ENCODE measurements around the gene PRKAR1B.
A peak's percentile ranks its signal among the peaks of the same experiment; 100 is the strongest.

Gene PRKAR1B

GRCh38 chr7:514242-514641 is 212.8 kb downstream of the PRKAR1B start:
- no peak for TF ChIP-seq TCF12 (IDR thresholded peaks at IDR 0.05; ENCODE audit: low read depth)
- no peak for TF ChIP-seq ZBTB7A (IDR thresholded peaks at IDR 0.05; ENCODE audit: low read depth)
- no peak for TF ChIP-seq YY1 (IDR thresholded peaks at IDR 0.05; ENCODE audit: low read depth)
- TF ChIP-seq TAF1 (IDR thresholded peaks at IDR 0.05; ENCODE audit: low read depth) = no peak
- TF ChIP-seq REST (IDR thresholded peaks at IDR 0.05; ENCODE audit: low read depth) = no peak
- TF ChIP-seq USF1 (IDR thresholded peaks at IDR 0.05) = no peak
- TF ChIP-seq MAX (IDR thresholded peaks at IDR 0.05) = no peak
- TF ChIP-seq RAD21 (IDR thresholded peaks at IDR 0.05; ENCODE audit: low read depth) = no peak
- TF ChIP-seq CREB1 (IDR thresholded peaks at IDR 0.05; ENCODE audit: low read depth) = no peak
- TF ChIP-seq FOXM1 (IDR thresholded peaks at IDR 0.05; ENCODE audit: borderline replicate concordance, low read depth) = no peak
- TF ChIP-seq EGR1 (IDR thresholded peaks at IDR 0.05) = no peak
- no peak for TF ChIP-seq TEAD4 (IDR thresholded peaks at IDR 0.05)
- no peak for TF ChIP-seq NFIC (IDR thresholded peaks at IDR 0.05)

GRCh38 chr7:513521-514166 is 213.4 kb downstream of the PRKAR1B start:
- TF ChIP-seq USF1 (IDR thresholded peaks at IDR 0.05) (no peak), FOXM1 (IDR thresholded peaks at IDR 0.05; ENCODE audit: borderline replicate concordance, low read depth) (no peak), MAX (IDR thresholded peaks at IDR 0.05) (no peak)

GRCh38 chr7:512541-513311 is 214.4 kb downstream of the PRKAR1B start:
- TF ChIP-seq MAX (IDR thresholded peaks at IDR 0.05) (no peak), FOXM1 (IDR thresholded peaks at IDR 0.05; ENCODE audit: borderline replicate concordance, low read depth) (no peak), USF1 (IDR thresholded peaks at IDR 0.05) (0 out of 2 replicates have a peak, but pooled peaks have one; percentile 13), NFIC (IDR thresholded peaks at IDR 0.05) (0 out of 2 replicates have a peak, but pooled peaks have one; percentile 15)

GRCh38 chr7:512146-512510 is 215.0 kb downstream of the PRKAR1B start:
- TF ChIP-seq RAD21 (IDR thresholded peaks at IDR 0.05; ENCODE audit: low read depth) = no peak
- TF ChIP-seq FOXM1 (IDR thresholded peaks at IDR 0.05; ENCODE audit: borderline replicate concordance, low read depth) = no peak
- TF ChIP-seq NFIC (IDR thresholded peaks at IDR 0.05) = no peak
- TF ChIP-seq MAX (IDR thresholded peaks at IDR 0.05) = no peak
- no peak for TF ChIP-seq EGR1 (IDR thresholded peaks at IDR 0.05)
- TF ChIP-seq ZBTB7A (IDR thresholded peaks at IDR 0.05; ENCODE audit: low read depth) = no peak
- no peak for TF ChIP-seq TCF12 (IDR thresholded peaks at IDR 0.05; ENCODE audit: low read depth)
- no peak for TF ChIP-seq CEBPB (IDR thresholded peaks at IDR 0.05)

- TF ChIP-seq USF1 (IDR thresholded peaks at IDR 0.05) = no peak
- TF ChIP-seq TEAD4 (IDR thresholded peaks at IDR 0.05) = no peak
- TF ChIP-seq TCF12 (IDR thresholded peaks at IDR 0.05; ENCODE audit: low read depth) = no peak
- TF ChIP-seq EP300 (IDR thresholded peaks at IDR 0.05; ENCODE audit: borderline replicate concordance) = no peak
- TF ChIP-seq REST (IDR thresholded peaks at IDR 0.05; ENCODE audit: low read depth) = no peak
- TF ChIP-seq ZBTB7A (IDR thresholded peaks at IDR 0.05; ENCODE audit: low read depth) = no peak
- no peak for TF ChIP-seq EGR1 (IDR thresholded peaks at IDR 0.05)
- no peak for TF ChIP-seq FOXM1 (IDR thresholded peaks at IDR 0.05; ENCODE audit: borderline replicate concordance, low read depth)
- TF ChIP-seq YY1 (IDR thresholded peaks at IDR 0.05; ENCODE audit: low read depth) = no peak
- no peak for TF ChIP-seq CREB1 (IDR thresholded peaks at IDR 0.05; ENCODE audit: low read depth)
- no peak for TF ChIP-seq CEBPB (IDR thresholded peaks at IDR 0.05)
- no peak for TF ChIP-seq NFIC (IDR thresholded peaks at IDR 0.05)
- no peak for TF ChIP-seq TAF1 (IDR thresholded peaks at IDR 0.05; ENCODE audit: low read depth)
- no peak for TF ChIP-seq MAX (IDR thresholded peaks at IDR 0.05)
- no peak for TF ChIP-seq RAD21 (IDR thresholded peaks at IDR 0.05; ENCODE audit: low read depth)
These were observed 215.5 kb downstream of the PRKAR1B start for GRCh38 chr7:511476-512145.
